WTC11 (cell line): ENCODE results near the gene PHOSPHO1.

ENCODE experiments used
- CREB1 ChIP-seq: sonication (generic); formaldehyde crosslinking; IDR thresholded peaks from 2 replicates; pipeline ENCODE4 v1.8.0; 2023; ENCODE audit warnings: mild to moderate bottlenecking, missing genetic modification reagents
- CREM ChIP-seq: sonication (generic); formaldehyde crosslinking; IDR thresholded peaks from 2 replicates; pipeline ENCODE4 v1.8.1; 2022; ENCODE audit warnings: mild to moderate bottlenecking, missing genetic modification reagents, moderate library complexity
- CTCF ChIP-seq: fragments of 200-600 bp; IDR thresholded peaks from 2 replicates; pipeline ENCODE4 v1.8.0; 2022; ENCODE audit warnings: antibody characterized with exemption
- E2F1 ChIP-seq: sonication (generic); formaldehyde crosslinking; IDR thresholded peaks from 2 replicates; pipeline ENCODE4 v1.8.0; 2022; ENCODE audit warnings: mild to moderate bottlenecking, missing genetic modification reagents
- ELF4 ChIP-seq: sonication (generic); formaldehyde crosslinking; IDR thresholded peaks from 2 replicates; pipeline ENCODE4 v1.8.1; 2022; ENCODE audit warnings: low read depth, mild to moderate bottlenecking, moderate library complexity, missing genetic modification reagents
- ESRRA ChIP-seq: sonication (generic); formaldehyde crosslinking; IDR thresholded peaks from 2 replicates; pipeline ENCODE4 v1.8.1; 2022; ENCODE audit warnings: mild to moderate bottlenecking, missing genetic modification reagents, borderline replicate concordance
- GABPB1 ChIP-seq: sonication (generic); formaldehyde crosslinking; IDR thresholded peaks from 2 replicates; pipeline ENCODE4 v1.8.1; 2023; ENCODE audit warnings: mild to moderate bottlenecking, missing genetic modification reagents
- NR2C2 ChIP-seq: sonication (generic); formaldehyde crosslinking; IDR thresholded peaks from 2 replicates; pipeline ENCODE4 v1.8.0; 2022; ENCODE audit warnings: mild to moderate bottlenecking, missing genetic modification reagents
- PRDM15 ChIP-seq: sonication (generic); formaldehyde crosslinking; IDR thresholded peaks from 2 replicates; pipeline ENCODE4 v1.8.0; 2022; ENCODE audit warnings: missing genetic modification reagents
- SMAD3 ChIP-seq: sonication (generic); formaldehyde crosslinking; IDR thresholded peaks from 2 replicates; pipeline ENCODE4 v1.8.0; 2022; ENCODE audit warnings: missing genetic modification reagents, mild to moderate bottlenecking, borderline replicate concordance
- TCF7 ChIP-seq: sonication (generic); formaldehyde crosslinking; IDR thresholded peaks from 2 replicates; pipeline ENCODE4 v1.8.0; 2022; ENCODE audit warnings: mild to moderate bottlenecking, low read depth, missing genetic modification reagents, moderate library complexity
- ZBTB21 ChIP-seq: sonication (generic); formaldehyde crosslinking; IDR thresholded peaks from 2 replicates; pipeline ENCODE4 v1.8.1; 2023; ENCODE audit warnings: mild to moderate bottlenecking, missing genetic modification reagents, borderline replicate concordance
- ZNF671 ChIP-seq: fragments of 250-450 bp; sonication (Bioruptor Pico); IDR thresholded peaks from 2 replicates; pipeline ENCODE4 v1.8.0; 2021; ENCODE audit warnings: mild to moderate bottlenecking

GRCh38 chr17:49204516-49204915 lies 26.1 kb downstream of the PHOSPHO1 start:
- TF ChIP-seq CREB1 (CRISPR knock-in tag): no peak
- TF ChIP-seq CTCF: no peak
- no peak for TF ChIP-seq ELF4 (CRISPR knock-in tag)
- no peak for TF ChIP-seq E2F1 (CRISPR knock-in tag)
- no peak for TF ChIP-seq NR2C2 (CRISPR knock-in tag)
- no peak for TF ChIP-seq CREM (CRISPR knock-in tag)
- TF ChIP-seq TCF7 (CRISPR knock-in tag): no peak
- TF ChIP-seq GABPB1: no peak
- TF ChIP-seq PRDM15 (CRISPR knock-in tag): no peak
- TF ChIP-seq ZBTB21 (CRISPR knock-in tag): no peak
- no peak for TF ChIP-seq ESRRA
- TF ChIP-seq SMAD3 (CRISPR knock-in tag): no peak
- TF ChIP-seq ZNF671 (CRISPR knock-in tag): no peak
